GM03348 (cell line): Measurements from ENCODE around the gene JAZF1.

ENCODE experiments used
- DNase-seq: peaks from one replicate; pipeline ENCODE4 v3.0.0; 2012; ENCODE audit warnings: low spot score

The JAZF1 gene

DNA sequence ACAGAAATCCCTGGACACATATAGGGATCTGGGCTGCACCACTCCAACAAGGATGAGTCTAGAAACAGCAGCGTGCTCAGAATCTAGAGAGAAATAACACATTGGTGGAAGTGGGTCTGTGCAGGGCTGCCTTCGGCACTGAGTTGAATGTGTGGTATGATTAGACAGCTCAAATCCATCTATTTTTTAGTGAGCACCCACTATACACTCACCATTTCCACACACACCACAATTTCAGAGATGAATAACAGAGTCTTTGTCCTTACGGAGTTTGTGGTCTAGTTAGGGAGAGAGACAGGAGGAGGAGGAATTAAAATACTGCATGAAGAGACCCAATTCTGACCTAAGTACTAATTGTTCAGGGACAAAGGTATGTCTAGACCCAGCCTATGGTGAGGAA is 44.2 kb downstream of the JAZF1 start:
- DNase-seq: no peak

DNA sequence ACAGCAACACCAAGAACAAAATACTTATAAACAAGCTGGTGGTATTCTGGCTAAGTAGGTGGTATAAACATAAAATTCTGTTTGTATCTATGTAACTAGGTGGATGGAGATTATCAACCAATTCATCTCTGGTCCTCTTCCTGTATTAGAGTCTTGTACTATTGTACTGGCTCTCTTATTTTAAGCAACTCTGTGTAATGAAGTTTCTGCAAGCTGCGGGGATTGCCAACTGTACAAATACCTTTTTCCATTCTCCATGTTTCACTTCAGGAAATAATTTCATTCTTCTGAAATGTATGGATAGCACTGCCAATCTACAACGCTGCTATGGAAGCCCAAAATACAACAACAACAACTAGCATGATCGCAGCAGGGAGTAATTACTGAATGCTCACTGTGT is 44.8 kb downstream of the JAZF1 start:
- no peak for DNase-seq

DNA sequence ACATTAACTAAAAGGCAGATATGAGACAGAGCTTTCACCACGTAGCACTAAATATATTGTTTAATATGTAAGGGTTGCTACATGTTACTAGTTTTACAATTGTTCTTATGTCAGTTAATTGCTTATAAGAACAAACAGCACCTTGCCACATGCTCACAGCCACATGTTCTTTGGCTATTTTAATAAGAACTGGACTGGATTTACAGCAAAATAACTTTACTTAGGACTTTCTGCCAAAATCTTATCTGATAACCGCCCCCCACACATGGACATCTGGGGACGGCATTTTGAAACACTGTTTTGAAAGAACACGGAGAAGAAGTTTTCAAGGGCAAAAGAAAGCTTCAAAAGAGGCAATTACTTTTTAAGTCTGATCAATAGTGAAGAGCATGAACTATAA is 45.3 kb downstream of the JAZF1 start:
- no peak for DNase-seq

- no peak for DNase-seq
These were observed 46.7 kb downstream of the JAZF1 start for GRCh38 chr7:28133872-28134271.

DNA sequence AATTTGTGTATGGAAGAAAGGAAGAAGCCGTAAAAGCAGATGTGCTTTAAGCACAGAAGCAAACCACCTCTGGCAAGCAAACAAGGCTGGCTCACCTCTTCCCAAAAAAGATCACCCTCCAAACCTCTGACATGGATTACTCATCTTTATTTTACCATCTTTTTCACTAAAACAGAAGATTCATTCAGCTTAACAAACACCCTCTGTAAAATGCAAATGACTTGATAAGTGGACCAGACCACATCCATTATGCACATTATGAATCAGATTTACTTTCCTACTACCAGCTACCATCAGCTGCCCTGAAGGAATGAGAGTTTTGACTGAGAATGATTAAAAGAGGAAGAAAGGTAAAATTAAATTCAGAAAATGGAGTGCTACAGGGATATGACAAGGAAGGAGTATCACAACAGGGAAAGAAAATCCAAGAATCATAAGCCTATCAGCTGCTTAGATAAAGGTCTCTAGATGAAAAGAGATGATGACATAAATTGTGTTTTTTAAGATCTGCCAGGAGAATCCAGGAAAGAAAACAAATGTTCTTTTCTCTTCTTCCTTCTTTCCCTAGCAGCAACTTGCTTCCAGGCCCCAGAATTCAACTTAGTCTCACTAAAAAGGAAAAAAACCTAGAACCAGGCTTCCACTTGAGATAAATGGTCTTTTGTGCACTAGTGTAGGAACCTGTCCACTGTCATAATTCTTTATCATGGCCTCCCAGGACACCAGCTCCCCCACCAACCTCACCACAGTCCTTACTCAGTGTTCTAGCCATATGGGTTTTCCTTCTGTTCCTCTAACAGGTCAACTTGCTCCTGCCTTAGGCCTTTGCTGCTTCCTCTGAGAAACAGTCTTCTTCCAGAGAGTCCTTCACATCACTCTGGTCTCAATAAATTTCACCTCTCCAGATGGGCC is 47.4 kb downstream of the JAZF1 start:
- DNase-seq: no peak

DNA sequence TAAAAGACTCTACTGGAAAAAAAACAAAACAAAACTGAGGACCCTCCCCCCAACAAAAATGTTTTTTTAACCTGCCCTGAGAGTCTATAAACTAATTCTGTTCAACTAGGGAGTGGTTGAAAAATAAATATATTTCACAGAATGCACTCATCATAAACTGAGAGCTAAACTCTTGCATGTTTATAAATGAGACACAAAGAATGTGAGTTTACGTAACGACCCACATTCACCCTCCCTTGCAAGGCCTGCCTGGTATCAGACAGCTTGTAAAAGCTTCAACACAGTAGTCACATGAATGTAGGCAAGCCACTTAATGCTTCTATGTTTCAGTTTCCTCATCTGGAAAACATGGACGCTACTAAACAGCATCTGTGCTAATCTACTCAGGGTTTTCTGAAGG is 50.3 kb downstream of the JAZF1 start:
- no peak for DNase-seq

DNA sequence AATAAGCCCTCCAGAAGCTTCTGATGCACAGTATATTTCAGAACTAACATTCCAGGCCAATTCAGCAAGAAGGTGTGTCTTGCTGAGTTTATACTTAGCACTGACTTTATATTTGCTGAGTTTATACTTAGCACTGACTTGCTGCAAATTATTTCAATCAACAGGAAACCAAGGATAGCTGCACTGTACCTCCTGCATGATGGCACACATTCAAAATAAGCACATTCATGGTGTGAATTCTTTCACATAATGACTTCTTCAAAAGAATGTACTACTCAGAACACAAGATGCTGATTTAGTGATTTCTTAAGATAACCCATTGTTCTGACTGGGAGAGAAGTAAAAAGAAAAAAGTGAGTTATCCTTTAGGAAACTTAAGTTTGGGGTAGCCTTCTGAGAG is 52.0 kb downstream of the JAZF1 start:
- peak; percentile 24 for DNase-seq

DNA sequence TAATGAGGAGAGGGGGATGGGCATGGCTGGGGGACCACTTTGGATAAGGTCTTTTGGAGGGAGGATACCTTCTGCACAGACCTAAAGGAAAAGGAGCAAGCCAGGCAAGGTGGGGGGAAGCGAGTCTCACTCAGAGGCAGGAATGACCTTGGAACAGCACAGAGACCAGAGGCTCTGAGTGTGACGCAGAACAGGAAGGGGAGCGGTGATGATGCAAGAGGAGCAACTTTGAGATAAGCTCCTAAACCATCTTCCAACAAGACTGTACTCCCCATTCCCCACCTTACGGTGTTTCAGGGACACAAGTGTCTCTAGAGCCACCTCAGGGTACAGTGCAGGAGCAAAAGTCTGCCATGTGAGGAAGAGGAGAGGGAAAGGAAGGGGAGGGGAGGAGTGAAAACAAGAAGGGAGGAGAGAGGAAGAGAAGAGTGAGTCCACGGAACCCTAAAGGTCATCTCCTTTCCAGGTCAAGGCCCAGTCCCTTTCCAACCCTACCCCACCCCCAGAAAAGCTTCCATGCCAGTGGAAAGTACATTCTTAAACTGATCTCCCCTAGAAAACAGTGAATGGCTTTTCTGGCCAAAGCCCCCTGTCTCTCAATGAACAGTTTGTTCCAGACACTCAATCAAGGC is 54.1 kb downstream of the JAZF1 start:
- no peak for DNase-seq

GRCh38 chr7:28125431-28126409 is 54.9 kb downstream of the JAZF1 start:
- peak; percentile 21 for DNase-seq

GRCh38 chr7:28124413-28124812 is 56.2 kb downstream of the JAZF1 start:
- DNase-seq: no peak

- no peak for DNase-seq
These were observed 56.8 kb downstream of the JAZF1 start for GRCh38 chr7:28123752-28124151.

- no peak for DNase-seq
These were observed 59.1 kb downstream of the JAZF1 start for GRCh38 chr7:28121496-28121895.

- no peak for DNase-seq
These were observed 64.6 kb downstream of the JAZF1 start for GRCh38 chr7:28116041-28116440.

- no peak for DNase-seq
These were observed 65.3 kb downstream of the JAZF1 start for GRCh38 chr7:28115261-28115660.

DNA sequence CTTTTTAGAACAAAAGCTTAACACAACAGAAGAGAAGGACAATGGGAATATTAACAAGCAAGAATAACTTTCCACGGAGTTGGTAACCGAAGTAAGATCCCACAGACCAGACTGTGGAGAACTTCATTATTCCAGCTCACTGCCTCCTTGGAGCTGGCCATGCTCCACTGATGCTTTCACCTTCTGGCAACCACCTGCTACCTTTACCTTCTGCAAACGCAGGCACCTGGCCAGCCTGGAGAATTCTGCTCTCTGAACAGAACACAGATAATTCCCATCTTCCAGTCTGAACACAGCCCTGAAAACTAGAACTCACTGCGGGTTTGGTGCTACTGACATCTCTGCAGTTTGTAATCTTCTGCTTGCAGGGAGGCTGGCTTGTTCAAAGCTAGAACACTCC is 66.5 kb downstream of the JAZF1 start:
- no peak for DNase-seq

DNA sequence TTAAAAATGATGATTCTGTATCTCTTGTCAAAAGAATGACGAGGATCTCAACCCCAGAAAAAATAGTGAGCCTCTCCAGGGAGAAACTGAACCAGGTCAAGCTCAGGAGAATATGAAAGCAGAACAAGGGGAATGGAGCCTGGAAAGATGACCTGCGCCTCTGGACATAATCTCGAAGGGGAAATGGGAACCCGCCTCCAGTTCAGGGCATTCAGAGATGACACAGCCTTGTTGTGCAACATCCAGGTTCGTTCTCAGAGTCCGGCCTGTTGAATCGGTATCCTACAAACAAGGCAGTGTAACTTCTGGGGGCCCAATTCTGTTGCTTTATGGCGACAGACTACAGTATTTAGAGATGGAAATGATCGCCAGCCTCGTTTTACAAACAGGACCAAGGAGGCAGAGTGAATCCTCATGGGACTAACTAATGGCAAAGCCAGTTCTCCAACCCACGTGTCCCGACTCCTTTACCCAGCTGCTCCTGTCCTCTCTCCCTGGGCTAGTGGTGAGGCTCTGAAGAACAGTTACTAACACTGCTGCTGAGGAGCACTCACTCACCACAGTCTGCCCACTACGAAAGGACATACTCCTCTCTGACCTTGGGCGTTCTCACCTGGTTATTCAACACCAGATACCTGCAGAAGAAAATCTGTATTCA is 67.6 kb downstream of the JAZF1 start:
- DNase-seq: no peak

DNA sequence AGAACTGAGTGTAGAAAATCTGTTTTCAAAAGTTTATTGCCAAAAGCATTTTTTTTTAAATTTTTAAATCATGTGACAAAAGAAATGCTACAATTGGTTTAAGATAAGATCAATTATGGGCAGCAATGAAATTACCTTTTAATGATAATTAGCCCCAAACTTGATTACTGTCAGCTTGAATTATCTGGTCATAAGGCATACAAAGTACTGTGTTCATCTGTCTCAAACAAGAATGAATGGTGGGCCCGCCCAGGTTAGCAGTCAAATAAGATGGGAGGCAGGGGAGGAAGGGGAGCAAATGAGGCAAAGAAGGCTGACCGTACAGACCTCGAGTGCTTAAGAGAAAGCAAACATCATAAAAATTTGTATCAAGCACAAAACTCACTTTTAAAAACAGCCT is 68.1 kb downstream of the JAZF1 start:
- DNase-seq: no peak

DNA sequence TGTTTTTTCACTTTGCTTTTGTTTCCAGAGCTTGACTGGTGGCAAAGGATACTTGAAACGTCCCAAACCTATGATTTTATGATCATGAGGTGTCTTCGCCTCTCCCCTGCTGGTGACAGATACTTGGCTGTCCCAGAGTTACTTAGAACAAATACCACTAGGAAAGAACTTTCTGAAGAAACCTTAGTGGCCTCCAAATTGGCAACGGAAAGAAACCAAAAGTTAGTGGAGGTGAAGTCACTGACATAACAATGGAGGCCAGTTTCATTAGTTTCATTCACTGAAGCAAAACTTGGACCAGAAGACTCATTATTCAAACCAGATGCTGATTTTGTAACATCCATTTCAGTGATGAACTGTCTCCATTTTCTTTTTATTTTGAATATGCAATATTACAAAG is 68.6 kb downstream of the JAZF1 start:
- peak; percentile 73 for DNase-seq

- no peak for DNase-seq
These were observed 70.1 kb downstream of the JAZF1 start for GRCh38 chr7:28110427-28111012.

GRCh38 chr7:28108747-28109146 is 71.8 kb downstream of the JAZF1 start:
- no peak for DNase-seq

- DNase-seq: peak; percentile 36
These were observed 72.6 kb downstream of the JAZF1 start for GRCh38 chr7:28107960-28108359.
